Suprapubic skin (tissue), 4 donors: ENCODE measurements around the gene CFAP46. TPM values are rescaled to one million over a fixed set of nuclear protein-coding genes. Genes with fewer than 3 reads are reported as not detected.
A peak's percentile ranks its signal among the peaks of the same experiment; 100 is the strongest.

Experiments
- DNase-seq, 2 donors: peaks; one replicate each; pipeline ENCODE4 v3.0.0-alpha.2; 2019; ENCODE audit warnings: low spot score in 2 of 2
- H3K27ac ChIP-seq: fragments of 200-600 bp; sonication (generic); one replicate; pipeline ENCODE4 v1.5.1; 2019
- H3K27me3 ChIP-seq: fragments of 200-600 bp; sonication (generic); one replicate; pipeline ENCODE4 v1.5.1; 2019
- H3K36me3 ChIP-seq: fragments of 200-600 bp; sonication (generic); one replicate; pipeline ENCODE4 v1.5.1; 2019
- H3K4me1 ChIP-seq: fragments of 200-600 bp; sonication (generic); one replicate; pipeline ENCODE4 v1.5.1; 2019
- H3K4me3 ChIP-seq: fragments of 200-600 bp; sonication (generic); one replicate; pipeline ENCODE4 v1.5.1; 2019; ENCODE audit warnings: mild to moderate bottlenecking
- H3K9me3 ChIP-seq: fragments of 200-600 bp; sonication (generic); one replicate; pipeline ENCODE4 v1.5.1; 2019
- EP300 ChIP-seq: sonication (generic); formaldehyde crosslinking; IDR thresholded peaks from one replicate; pipeline ENCODE4 v1.6.1; 2017; ENCODE audit warnings: antibody characterized with exemption
- POLR2A ChIP-seq, 2 donors: fragments of 450-650 bp; IDR thresholded peaks; one replicate each; pipeline ENCODE4 v1.6.1; 2017; ENCODE audit warnings: antibody characterized with exemption in 2 of 2, mild to moderate bottlenecking in 2 of 2, moderate library complexity in 2 of 2
- POLR2AphosphoS5 ChIP-seq, 3 donors: sonication (generic); formaldehyde crosslinking; IDR thresholded peaks; one replicate each; pipeline ENCODE4 v1.6.1; 2017; ENCODE audit warnings: antibody characterized with exemption in 3 of 3
- WGBS: methylation state at CpG from one replicate; pipeline ENCODE4 v1.1.5; 2018; 5-methylcytosine and 5-hydroxymethylcytosine counted together
- total RNA-seq, 4 donors: library from RNA; depleted of rRNA; stranded (reverse); fragments of >200 nt; gene quantifications; one replicate each; pipeline ENCODE4 v1.1.0, GENCODE V29; 2016
- TF ChIP-seq, protein P1 (sequence below), 2 donors: fragments of 200-600 bp in 1 of 2; fragments of 450-650 bp in 1 of 2; sonication (generic) in 1 of 2; IDR thresholded peaks; one replicate each; pipeline ENCODE4 v1.5.1; 2016 to 2019; ENCODE audit warnings: antibody characterized with exemption in 2 of 2, mild to moderate bottlenecking in 1 of 2, moderate library complexity in 1 of 2

CFAP46 gene
- total RNA-seq, 4 donors from 2014 or later: 0.11 to 0.21 TPM; not detected in 2

DNA sequence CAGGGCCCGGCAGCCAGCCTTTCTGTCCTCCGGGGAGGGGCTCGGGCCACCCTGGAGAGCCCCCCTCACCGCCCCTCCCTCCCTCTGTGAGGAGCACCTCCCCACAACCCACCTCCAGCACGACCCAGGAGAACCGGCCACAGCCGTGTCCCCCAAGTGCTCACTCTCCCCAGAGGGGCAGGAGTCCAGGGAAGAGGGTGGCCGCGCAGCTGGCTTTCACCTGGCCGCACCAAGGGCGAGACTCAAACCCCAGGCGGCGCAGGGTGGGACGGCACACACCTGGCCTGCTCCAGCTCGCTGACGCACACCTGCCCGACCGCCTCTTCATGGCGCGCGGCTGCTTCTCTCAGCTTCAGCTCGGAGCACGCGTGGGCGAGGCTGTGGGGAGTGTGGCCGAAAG, 73.4 kb downstream of the CFAP46 start:
- no peaks in the 10 kb centered on the region for H3K36me3 ChIP-seq
- peaks cover 4% of the 10 kb centered on the region for H3K9me3 ChIP-seq
- no peaks in the 10 kb centered on the region for H3K4me1 ChIP-seq
- H3K4me3 ChIP-seq: no peak overlapping the region
- TF ChIP-seq EP300: no peak
- TF ChIP-seq, protein P1, sequence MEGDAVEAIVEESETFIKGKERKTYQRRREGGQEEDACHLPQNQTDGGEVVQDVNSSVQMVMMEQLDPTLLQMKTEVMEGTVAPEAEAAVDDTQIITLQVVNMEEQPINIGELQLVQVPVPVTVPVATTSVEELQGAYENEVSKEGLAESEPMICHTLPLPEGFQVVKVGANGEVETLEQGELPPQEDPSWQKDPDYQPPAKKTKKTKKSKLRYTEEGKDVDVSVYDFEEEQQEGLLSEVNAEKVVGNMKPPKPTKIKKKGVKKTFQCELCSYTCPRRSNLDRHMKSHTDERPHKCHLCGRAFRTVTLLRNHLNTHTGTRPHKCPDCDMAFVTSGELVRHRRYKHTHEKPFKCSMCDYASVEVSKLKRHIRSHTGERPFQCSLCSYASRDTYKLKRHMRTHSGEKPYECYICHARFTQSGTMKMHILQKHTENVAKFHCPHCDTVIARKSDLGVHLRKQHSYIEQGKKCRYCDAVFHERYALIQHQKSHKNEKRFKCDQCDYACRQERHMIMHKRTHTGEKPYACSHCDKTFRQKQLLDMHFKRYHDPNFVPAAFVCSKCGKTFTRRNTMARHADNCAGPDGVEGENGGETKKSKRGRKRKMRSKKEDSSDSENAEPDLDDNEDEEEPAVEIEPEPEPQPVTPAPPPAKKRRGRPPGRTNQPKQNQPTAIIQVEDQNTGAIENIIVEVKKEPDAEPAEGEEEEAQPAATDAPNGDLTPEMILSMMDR (IDR thresholded peaks at IDR 0.05): no peak
- WGBS: 92% methylated on average over 19 of the region's 26 CpGs
- peak; percentile 21 to 63 for DNase-seq
- H3K27ac ChIP-seq: no peak overlapping the region
- peaks cover 24% of the 10 kb centered on the region for H3K27me3 ChIP-seq

DNA sequence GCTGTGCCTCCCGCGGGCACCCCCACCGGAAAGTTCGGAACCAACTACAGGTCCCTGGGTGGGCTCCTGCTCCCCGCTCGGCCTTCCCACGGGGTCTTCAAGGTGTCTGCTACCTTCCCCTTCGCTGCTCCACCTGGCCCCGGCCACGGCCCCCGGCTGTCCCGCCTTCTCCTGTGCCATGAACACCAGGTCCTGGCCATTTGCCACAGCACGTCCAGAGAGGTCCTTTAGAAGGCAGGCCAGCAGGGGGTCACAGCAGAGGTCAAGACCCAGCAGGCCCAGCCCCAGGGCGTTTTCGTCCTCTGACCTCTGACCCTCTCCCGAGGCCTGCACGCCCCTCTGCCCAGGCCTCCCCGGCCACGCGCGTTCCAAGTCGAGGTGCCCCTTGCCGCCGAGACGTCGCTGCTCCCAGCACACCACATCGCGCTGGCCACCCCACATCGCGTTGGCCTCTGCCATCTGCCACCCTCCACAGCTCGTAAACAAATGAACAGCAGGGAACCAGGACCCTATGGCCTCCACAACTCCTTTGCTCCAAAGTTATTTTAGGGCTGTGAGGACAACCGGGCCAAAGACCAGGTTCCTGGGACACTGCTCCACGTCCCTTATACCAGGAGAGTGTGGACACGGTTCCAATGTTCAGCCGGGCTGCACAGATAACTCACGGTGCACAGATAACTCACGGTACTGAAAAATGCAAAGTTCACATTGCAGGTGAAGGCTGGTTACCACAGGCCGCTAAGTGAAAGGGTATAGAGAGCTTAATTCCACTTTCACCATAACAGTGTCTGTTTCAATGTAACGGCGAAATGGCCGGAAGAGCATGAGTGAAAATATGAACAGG, 74.3 kb downstream of the CFAP46 start:
- WGBS: 87% methylated on average over 35 of the region's 41 CpGs
- no peaks in the 10 kb centered on the region for H3K36me3 ChIP-seq
- no peak overlapping the region for H3K27ac ChIP-seq
- peak; percentile 59 to 76 for DNase-seq
- peaks cover 26% of the 10 kb centered on the region for H3K27me3 ChIP-seq
- peaks cover 4% of the 10 kb centered on the region for H3K9me3 ChIP-seq
- H3K4me3 ChIP-seq: no peak overlapping the region
- peaks cover under 1% of the 10 kb centered on the region for H3K4me1 ChIP-seq
- TF ChIP-seq POLR2AphosphoS5 (IDR thresholded peaks at IDR 0.05) (no peak), EP300 (no peak), POLR2A (IDR thresholded peaks at IDR 0.05) (no peak)
- TF ChIP-seq, protein P1 (IDR thresholded peaks at IDR 0.05): no peak

DNA sequence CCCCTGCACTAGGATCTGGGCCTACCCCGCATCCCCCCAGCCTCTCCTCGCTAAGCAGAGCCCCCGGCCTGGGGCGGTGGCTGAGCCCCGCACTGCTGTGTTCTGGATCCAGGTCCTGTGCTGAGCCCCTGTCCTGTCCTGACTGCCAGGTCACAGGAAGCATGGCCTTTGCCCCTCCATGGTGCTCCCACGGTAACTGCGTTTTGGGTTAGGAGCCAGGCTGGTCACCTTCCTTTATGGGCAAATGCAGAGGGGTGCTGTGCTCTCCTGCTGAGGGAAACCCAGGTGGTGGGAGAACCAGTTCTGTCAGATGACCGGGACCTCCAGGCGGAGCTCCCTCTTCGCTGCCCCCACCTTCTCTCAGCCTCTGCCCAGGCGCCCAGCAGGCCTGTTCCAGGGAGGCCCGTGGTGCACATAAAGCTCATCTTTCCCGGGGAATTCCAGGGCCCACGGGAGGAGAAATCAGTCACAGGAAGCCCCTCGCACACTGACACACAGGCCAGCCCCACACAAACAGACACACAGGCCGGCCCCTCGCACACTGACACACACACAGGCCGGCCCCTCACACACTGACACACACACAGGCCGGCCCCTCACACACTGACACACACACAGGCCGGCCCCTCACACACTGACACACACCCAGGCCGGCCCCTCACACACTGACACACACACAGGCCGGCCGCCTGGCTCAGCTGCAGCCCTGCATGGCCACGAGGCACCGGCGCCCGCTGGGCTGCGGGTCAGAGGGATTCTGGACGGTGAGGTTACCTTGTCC, 75.6 kb downstream of the CFAP46 start:
- peaks cover 33% of the 10 kb centered on the region for H3K27me3 ChIP-seq
- peak; percentile 40 to 63 for DNase-seq
- no peak overlapping the region for H3K4me3 ChIP-seq
- TF ChIP-seq EP300 (no peak), POLR2AphosphoS5 (IDR thresholded peaks at IDR 0.05) (no peak), POLR2A (IDR thresholded peaks at IDR 0.05) (no peak)
- TF ChIP-seq, protein P1 (IDR thresholded peaks at IDR 0.05): no peak
- peaks cover 4% of the 10 kb centered on the region for H3K9me3 ChIP-seq
- H3K27ac ChIP-seq: no peak overlapping the region
- WGBS: 75% methylated on average over 11 of the region's 29 CpGs
- H3K36me3 ChIP-seq: no peaks in the 10 kb centered on the region
- H3K4me1 ChIP-seq: peaks cover 8% of the 10 kb centered on the region

DNA sequence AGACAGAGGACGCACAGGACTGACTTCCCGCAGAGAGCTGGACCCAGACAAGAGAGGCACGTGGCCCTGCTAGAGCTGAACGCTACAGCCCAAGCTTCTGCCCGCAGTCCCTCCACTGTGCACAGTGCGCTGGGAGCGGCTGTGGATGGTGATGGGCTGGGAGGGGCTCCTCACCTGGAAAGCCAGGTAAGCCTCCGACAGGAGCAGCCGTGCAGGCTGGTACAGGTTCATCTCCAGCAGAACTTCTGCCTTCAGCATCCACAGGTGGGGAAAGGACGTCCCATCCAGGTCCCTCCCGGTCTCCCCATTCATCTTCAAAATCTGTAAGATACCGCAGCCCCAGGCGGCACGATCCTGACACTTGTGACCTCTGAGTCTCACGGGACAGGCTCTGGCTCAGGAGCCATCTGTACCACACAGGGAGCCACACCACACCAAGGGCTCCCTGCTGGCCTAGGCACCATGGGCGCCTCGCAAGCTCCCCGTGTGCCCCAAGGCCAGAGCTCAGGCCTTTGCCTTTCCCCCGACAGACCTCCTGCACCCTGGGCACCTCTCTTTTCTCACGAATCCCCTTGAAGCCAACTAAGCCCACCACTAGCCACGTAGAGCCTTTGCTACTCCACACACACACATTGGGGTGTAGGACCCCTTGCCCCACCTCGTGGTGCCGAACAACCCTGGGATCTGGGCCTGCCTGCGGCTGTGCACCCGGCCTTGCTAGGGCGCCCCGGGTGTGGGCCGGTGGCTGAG, 76.3 kb downstream of the CFAP46 start:
- Histone ChIP-seq H3K27ac (no peak overlapping the region), H3K9me3 (peaks cover 3% of the 10 kb centered on the region), H3K4me3 (no peak overlapping the region), H3K27me3 (peaks cover 40% of the 10 kb centered on the region), H3K4me1 (peaks cover 8% of the 10 kb centered on the region), H3K36me3 (no peaks in the 10 kb centered on the region)
- TF ChIP-seq POLR2A (IDR thresholded peaks at IDR 0.05): no peak
- TF ChIP-seq POLR2AphosphoS5 (IDR thresholded peaks at IDR 0.05): no peak
- no peak for TF ChIP-seq EP300
- TF ChIP-seq, protein P1 (IDR thresholded peaks at IDR 0.05): no peak
- WGBS: 78% methylated on average over 22 of the region's 28 CpGs
- peak; percentile 43 to 67 for DNase-seq
